NCI-H526 (cell line): ENCODE measurements around the gene RPL4.
"Not testable (repeated sequence)": the region's sequence is repeated elsewhere in the genome, so short reads cannot be mapped to it uniquely, and the experiment has no call there.

Experiments
- DNase-seq, 2 experiments: peaks; one replicate each; lab custom pipeline; 2025; lab: John Stamatoyannopoulos, UW

RPL4 gene

DNA sequence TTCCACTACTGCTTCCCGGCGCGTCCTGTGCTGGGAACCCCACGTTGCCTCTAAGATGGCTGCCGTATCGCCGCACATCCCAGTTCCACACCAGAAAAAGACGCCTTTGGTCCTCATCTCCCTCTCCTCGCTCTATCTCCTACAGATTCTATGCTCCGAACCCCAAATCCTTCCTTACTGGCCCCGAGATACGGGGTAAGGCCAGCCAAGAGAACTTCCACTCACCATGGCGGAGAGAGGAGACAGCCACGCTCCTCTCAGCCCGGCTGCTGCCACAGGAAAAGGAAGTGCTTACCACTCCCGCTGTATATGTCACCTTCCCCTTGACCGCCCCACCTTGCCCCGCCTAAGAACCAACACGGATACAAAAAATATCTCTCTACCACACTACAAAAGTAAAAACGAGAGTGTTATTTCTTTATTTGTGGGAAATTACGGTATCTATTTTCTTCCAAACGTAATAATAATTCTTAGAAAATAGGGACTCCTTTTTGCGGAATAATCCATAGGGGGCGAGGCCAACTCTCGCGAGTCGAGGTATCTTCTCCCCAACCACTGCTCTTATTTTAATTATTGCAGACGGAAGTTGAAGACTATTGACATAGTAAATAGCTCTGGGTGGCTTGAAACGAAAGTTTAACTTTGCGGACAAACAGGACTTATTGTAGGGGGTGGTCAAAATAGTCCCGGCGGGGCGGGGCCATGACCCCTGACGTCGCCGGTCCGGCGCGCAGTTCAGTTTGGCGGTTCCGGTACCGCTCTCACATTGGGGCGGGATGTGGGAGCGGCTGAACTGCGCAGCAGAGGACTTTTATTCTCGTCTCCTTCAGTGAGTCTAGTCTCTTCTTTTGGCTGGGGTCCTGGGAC is at the start of gene RPL4, which contains the start of gene ZWILCH:
RPL4 (minus strand) TSS at position 293 of the 867 bp plus-strand sequence; CDS start at position 228, 65 bp downstream.
ZWILCH (plus strand) TSS at position 764 of the 867 bp plus-strand sequence; CDS start at position 777, 13 bp downstream.
- DNase-seq: peak; percentile 77 to 79

DNA sequence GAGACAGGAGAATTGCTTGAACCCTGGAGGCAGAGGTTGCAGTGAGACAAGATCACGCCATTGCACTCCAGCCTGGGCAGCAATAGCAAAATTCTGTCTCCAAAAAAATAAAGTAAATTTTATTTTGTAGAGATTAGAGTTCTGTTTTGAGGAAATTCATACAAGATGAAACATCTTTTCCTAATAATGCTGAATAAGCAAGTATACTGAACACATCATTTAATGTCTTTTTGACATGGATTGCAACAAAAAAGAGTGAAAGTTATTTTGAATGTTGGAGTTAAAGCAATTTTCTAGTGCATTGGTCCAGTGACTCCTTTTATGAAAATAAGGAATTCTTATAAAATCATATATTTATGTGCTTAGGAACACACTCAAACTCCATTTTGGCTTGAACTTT is 40.6 kb upstream of the RPL4 start:
- DNase-seq: no peak

DNA sequence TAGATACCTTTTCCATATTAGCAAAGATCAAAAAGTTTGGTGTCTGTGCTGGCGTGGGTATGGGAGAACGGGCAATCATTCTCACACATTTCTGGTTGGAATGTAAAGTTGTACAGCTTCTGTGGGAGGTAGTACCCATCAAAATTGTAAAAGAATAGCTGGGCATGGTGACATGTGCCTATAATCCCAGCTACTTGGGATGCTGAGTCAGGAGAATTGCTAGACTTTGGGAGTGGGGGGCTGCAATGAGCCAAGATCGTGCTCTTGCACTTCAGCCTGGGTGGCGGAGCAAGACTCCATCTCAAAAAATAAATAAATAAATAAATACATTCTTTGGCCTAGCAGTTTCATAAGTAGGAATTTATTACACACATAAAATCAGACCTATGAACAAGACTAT is 38.2 kb upstream of the RPL4 start:
- DNase-seq: no peak

- no peak for DNase-seq
These were observed 30.4 kb upstream of the RPL4 start for GRCh38 chr15:66535056-66535455.

- DNase-seq: no peak
These were observed 20.2 kb upstream of the RPL4 start for GRCh38 chr15:66524838-66525237.

GRCh38 chr15:66523926-66524325 is 19.3 kb upstream of the RPL4 start:
- no peak for DNase-seq

DNA sequence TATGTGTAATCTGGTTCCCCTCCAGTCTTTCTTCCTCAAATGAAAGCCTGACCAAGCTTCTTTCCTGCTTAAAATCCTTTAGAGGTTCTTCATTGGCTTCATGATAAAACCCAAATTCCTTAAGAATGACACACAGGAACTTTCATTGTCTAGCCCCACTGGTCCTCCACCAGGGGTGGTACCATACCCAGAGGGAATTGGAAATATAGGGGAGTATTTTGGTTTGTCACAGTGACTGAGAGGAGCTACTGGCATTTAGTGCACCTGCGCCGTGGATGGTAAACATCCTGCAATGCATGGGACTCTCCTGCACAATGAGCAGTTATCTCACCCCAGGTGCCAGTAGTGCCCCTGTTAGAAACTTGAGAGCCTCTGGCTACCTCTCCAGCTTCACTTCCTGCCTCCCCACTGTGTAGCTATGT is 11.3 kb upstream of the RPL4 start:
- no peak for DNase-seq

GRCh38 chr15:66514586-66514985 is 9.9 kb upstream of the RPL4 start:
- DNase-seq: no peak

DNA sequence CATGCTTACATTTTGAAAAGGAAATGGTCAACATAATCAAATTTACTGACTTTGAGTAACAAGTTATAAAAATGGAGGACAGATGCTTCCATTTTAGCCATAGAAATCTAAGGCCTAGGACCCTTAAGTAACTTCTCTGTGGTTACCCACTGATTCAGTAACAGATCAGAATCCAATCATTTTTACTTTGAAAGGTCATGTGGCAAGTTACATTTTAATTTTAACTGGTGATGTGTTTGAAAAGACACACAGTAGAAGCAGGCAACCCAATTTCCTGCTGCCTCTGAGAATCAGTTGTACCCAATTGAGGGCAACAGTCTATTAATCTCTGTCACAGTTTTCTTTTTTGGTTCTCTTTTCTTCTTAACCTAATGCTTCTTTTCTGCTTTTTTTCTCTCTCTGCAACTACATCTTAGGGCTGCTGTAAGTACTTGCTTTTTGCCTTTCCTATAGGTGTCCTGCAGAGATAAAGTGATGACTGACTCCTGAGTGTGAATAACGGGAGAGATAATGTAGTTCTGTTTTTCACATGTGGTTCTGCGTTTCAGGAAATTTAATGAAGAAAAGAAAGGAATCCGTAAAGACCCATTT is 3.7 kb upstream of the RPL4 start:
- no peak for DNase-seq

- no peak for DNase-seq
These were observed 1.2 kb upstream of the RPL4 start for GRCh38 chr15:66505818-66506217.

DNA sequence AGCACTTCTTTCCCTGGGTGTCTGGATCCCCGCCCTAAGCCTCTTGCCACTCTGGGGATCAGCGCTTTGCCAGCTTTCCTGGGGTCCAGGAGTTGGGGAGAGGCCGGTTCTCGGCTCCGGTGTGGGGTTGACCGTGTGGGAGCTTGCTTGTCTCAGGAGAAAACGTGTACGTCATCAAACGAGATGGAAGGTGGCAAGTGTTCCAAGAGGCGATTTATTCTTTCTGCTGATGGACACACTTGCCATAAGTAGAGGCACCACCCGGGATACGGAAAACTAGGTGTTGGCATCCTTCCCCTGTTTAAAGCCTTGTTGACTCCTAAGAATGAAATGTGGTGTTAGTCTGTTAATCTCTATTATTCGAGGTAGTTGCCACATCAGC is 766 bp upstream of the RPL4 start:
- peak in 1 of 2 experiments; percentile 67 for DNase-seq

DNA sequence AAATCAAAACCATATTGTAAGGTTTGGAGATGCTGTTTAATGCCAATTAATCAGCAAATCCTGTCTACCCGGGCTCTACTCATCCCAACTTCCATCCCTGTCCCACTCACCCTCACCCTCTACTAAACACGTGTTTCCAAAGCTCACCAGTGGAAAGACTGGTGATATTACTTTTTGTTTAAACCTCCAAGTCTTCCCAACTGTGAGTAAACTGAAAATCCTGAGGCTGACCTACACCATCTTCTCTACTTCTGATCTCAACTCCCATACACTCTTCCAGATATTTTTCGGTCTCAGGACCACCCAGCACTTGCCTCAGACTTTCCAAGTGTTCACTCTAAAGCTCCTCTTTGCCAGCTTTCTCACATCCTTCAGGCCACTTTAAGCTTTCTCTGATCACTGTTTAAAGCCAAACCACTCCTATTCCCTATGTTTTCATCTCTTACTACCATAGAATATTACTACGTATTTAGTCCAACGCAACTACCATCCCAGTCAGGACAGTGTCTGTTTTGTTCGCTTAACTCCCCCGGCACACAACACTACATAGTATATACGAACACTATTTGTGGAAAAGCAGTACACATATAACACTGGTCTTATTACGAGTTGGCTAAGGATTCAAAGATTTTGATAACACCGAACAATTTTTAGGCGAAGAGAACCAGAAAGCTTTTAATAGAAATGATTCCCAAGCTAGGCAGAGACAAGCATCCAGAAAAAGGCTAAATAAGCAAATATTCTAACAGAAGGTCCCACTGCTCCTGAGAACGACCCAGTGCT is 684 bp downstream of the RPL4 start:
- no peak for DNase-seq

- DNase-seq: not testable (repeated sequence)
These were observed 1.5 kb downstream of the RPL4 start for GRCh38 chr15:66503041-66503648.

- DNase-seq: no peak
These were observed 2.2 kb downstream of the RPL4 start for GRCh38 chr15:66502491-66502890.

DNA sequence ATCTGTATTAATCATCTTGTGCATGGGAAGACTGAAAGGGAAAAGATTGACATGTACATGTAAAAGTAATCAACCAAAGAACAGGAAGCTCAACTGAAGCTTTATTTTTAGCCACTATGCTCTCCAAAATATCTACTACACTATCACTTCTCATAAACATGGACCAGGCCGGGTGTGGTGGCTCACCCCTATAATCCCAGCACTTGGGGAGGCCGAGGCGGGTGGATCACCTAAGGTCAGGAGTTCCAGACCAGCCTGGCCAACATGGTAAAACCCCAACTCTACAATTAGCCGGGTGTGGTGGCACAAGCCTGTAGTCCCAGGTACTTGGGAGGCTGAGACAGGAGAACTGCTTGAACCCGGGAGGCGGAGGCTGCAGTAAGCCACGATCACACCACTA is 4.3 kb downstream of the RPL4 start:
- not testable (repeated sequence) for DNase-seq

- DNase-seq: peak in 1 of 2 experiments; percentile 12
These were observed 5.9 kb downstream of the RPL4 start for GRCh38 chr15:66498501-66499386.

GRCh38 chr15:66497502-66498455 is 6.9 kb downstream of the RPL4 start, which contains the start of gene SNAPC5:
Gene SNAPC5 (minus strand): TSS chr15:66497762. CDS start chr15:66497731, 31 bp downstream.
- DNase-seq: peak; percentile 75 to 96

- peak in 1 of 2 experiments; percentile 4 for DNase-seq
These were observed 7.6 kb downstream of the RPL4 start for GRCh38 chr15:66496951-66497501.

DNA sequence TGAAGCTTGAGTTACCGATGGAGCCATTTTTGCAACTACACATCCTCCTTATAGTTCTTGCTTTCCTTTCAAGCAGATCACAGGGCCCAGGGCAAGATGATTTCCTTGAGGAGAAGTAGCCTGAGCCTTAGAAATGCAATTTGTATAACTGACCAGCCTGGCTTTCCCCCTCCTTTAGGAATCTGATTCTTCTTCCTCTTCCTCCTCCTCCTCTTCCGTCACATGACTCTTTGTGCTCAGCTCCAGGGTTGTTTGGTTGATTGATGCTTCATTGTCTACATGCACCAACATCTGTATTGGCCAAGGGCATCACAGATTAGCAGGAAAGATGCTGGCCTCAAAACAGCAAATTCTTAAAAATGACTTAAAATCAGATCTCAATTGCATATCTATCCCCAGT is 10.4 kb downstream of the RPL4 start:
- no peak for DNase-seq
